HG03135 (cell line): ENCODE measurements around the gene ATP12A.

Source experiments
- ATAC-seq: cut with Tn5 transposase; IDR thresholded peaks from one replicate; pipeline ENCODE4 v1.9.1; 2021; ENCODE audit warnings: mild to moderate bottlenecking, moderate library complexity; ENCODE audit not compliant: unreplicated experiment

Gene ATP12A

GRCh38 chr13:24725379-24725778 lies 45.2 kb downstream of the ATP12A start:
- ATAC-seq, result no peak

DNA sequence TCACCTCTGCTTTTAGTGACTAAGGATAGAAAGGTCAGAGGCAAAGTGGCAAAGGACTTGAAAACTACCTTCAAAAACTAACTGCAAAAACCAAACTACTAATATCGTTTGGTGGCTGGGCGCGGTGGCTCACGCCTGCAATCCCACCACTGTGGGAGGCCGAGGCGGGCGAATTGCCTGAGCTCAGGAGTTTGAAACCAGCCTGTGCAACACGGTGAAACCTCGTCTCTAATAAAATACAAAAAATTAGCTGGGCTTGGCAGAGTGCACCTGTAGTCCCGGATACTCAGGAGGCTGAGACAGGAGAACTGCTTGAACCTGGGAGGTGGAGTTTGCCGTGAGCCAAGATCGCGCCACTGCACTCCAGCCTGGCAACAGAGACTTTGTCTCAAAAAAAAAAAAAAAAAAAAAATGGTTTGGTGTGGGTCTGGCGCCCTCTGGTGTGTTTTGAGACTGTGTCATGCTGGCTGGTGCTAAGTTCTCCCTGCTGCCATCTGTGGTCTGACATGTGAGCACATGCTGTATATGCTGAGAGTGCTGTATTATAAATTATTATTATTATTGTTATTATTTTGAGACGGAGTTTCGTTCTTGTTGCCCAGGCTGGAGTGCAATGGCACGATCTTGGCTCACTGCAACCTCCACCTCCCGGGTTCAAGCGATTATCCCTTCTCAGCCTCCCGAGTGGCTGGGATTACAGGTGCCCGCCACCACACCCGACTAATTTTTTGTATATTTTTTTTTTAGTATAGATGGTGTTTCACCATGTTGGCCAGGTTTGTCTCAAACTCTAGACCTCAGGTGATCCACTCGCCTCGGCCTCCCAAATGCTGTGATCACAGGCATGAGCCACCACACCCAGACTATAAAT lies 47.8 kb downstream of the ATP12A start:
- ATAC-seq, result peak; percentile 82

- ATAC-seq, result peak; percentile 60
These were observed 50.8 kb downstream of the ATP12A start for GRCh38 chr13:24730873-24731567.

DNA sequence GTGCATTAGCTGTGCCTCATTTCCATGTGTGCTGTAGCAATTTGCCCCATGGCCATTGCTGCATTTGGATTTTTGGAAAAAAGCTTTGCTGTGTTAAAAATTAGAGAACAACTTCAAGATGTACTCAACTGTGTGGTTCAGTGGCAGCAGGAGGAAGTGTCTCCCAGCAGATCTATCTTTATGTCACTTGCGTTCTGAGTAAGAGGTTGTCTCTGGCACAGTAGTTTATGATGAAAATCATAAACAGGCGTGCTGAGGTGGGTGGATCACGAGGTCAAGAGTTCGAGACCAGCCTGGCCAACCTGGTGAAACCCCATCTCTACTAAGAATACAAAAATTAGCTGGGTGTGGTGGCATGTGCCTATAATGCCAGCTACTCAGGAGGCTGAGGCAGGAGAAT lies 54.7 kb downstream of the ATP12A start:
- no peak for ATAC-seq

- ATAC-seq, result no peak
These were observed 56.8 kb downstream of the ATP12A start for GRCh38 chr13:24737042-24737441.

DNA sequence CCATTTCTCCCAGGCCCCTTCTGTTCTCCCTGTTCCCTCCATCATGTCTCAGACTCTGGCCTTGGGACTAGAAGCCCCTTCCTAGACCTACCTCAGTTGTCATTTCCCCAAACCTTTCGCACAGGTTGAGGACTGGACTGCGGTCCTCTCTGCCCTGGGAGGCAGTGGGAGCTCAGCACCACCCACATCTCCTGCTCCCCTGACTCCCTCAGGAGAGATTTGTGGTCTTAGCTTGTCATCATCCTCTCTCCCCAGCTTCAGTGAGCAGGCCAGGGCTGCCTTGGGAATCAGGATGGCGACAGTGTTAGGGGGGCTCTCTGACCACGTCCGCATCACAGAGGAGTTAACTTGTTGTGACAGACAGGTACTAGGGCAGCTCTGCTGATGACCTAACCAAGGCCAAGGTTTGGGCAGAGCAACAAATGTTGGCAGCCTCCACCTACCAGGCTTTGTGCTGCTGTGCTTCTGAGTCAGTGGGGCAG lies 58.2 kb downstream of the ATP12A start:
- ATAC-seq, result no peak

DNA sequence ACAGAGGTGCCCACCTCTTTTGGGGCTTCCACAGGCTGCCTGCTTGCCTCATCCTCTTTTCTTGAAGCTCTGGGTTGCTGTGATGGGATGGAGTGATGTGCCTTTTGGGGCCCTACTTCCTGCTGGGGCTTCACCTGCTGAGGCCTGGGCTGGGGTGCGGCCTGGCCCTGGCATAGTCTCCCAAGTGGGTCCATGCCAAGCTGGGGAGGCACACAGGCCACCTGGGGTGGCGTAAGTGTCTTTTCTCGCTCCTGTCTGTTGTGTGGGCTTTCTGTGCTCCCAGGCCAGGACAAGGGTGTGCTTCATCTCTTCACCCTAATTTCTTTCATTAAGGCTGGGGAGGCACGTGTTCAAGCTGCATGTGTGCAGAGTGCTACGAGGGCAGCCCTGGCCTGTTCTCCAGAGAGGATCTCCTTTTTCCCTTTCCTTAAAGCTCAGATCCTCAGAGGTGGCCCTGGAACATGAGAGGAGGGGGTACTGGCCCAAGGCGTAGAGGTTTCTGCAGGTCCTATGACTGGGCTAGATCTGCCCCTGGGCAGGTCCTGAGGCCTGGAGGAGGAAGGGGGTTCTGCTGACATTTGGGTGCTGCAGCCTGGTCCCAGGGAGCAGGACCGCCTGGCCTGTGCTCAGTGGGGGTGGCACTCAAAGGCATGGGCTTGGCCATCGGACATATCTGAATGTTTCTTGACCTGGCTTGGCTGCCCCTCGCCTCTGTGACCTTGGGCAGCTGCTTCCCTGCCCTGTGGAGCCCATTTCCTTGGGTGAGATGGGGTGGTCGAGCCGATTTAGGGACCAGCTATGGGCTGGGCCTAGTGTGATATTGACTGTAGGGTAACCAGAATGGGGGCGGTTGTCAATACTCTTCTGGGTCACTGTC lies 60.0 kb downstream of the ATP12A start:
- no peak for ATAC-seq

- no peak for ATAC-seq
These were observed 60.9 kb downstream of the ATP12A start for GRCh38 chr13:24741016-24741662.

GRCh38 chr13:24741791-24742190 lies 61.6 kb downstream of the ATP12A start:
- no peak for ATAC-seq

- no peak for ATAC-seq
These were observed 62.1 kb downstream of the ATP12A start for GRCh38 chr13:24742294-24742693.

- no peak for ATAC-seq
These were observed 62.8 kb downstream of the ATP12A start for GRCh38 chr13:24742977-24743376.

DNA sequence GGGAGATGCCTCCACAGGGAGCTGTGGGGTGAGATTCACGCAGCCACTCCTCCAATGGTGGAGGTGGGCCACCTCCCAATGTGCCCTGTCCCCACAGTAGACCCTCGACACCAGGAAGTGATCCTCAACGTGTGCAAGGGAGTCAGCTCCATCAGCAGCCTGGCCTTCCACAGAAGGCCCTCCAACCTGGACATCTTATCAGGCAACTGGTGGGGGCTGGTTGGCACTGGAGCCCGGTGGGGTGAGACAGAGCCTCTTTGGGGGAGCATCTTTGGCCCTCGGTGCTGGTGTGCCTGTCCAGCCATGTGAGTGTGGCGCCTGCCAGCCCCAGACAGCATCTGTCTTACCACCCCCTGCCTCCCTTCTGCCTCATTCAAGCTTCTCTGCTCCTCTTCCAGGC lies 64.0 kb downstream of the ATP12A start:
- ATAC-seq, result no peak

DNA sequence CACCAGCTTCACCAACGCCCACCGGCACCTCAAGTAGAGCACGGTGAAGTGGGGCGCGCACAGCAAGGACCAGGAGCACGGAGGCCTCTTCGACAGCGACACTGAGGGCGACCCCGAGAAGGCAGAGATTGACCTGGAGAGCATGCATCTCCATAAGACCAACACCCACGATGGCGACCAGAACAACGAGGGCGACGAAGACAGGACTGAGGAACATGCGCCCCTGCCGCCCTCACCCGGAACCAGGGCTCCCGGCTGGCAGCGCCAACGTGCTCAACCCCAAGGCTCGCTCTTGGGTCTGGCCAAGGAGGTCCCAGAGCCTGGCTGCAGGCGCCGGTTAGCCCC lies 65.3 kb downstream of the ATP12A start:
- no peak for ATAC-seq

GRCh38 chr13:24745861-24746617 lies 65.8 kb downstream of the ATP12A start:
- no peak for ATAC-seq

DNA sequence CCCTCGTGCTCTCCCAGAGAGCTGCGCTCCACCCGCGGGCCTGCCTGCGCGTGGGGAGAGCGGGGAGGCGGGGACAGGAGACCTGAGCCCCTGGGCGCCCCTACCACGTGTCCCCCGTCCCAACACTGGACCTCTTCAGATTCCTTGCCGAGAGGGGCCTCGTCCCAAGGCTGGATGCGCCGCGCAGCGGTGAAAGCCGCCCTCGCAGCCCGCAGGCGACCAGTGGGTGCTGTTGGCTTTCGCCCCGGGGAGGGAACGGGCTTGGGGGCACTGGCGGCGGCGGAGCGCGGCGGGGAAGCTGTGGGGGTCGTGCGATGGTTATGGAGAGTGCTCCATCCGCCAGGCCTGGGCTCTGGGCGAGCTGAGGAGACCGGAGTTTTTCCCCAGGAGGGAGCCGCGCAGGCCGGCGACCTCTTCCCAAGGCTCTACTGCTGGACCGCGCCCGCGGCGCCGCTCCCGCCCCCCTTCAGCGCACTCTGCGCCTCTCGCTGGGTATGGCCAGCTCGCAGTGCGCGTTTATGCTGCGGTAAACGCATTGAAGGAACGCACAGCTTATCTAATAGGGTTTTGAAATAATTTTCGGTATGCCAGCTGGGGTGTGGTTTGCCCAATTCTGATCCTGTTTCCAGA lies 66.5 kb downstream of the ATP12A start:
- no peak for ATAC-seq

- ATAC-seq, result no peak
These were observed 67.2 kb downstream of the ATP12A start for GRCh38 chr13:24747248-24748060.

DNA sequence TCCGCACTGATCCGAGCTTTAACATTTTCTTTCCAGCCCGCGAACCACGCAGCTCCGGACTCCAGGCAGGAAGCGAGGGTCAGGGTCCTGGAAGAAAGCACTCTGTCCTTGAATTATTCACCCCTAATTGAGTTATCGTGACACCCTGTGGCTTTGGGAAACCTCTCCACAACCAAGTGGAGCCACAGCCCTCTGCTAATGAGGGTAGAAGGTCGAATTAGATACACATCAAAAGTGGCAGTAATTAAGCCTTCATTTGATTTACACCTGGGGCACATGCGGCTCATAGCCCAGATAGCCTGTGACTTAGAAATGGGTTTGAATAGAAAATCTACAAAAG lies 67.8 kb downstream of the ATP12A start:
- no peak for ATAC-seq

DNA sequence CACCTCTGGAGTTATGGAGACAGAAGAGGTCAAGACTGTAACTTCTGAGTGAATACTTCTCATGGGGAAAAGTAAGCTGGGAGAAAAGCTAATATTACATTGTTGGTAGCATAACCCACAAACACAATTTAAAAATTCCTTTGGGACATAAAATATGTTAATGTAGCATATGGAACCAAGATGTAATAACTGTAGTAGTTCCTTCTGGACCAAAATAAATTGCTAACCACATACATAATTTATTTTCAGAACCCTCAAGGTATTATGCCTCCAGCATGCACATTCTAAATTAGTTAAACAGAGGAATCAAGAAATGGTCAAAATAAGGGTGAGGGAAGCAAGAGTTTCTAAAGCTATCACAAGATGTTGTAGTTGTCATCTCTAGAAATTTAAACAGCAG lies 79.0 kb downstream of the ATP12A start:
- no peak for ATAC-seq
